ENCODE results near the gene BRD9.
"Not testable (repeated sequence)": the region's sequence is repeated elsewhere in the genome, so short reads cannot be mapped to it uniquely, and the experiment has no call there.

DNA sequence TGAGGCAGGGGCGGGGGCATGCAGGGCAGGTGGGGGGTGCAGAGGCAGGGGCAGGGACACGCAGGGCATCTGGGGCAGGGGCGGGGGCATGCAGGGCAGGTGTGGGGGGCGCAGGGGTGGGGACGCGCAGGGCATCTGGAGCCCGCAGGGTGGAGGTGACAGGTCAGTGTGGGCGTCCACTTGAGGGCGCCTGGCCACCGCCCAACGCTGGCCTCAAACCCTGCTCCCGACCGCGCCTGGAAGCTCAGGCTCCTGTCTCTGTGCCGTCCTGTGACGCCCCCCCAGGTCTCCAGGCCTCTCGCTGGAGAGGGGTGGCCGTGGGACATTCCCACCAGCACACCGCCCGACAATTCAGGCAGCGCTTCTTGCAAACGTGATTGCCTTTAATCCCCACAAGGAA is 48.7 kb downstream of the BRD9 start:
- TF ChIP-seq, protein P1, sequence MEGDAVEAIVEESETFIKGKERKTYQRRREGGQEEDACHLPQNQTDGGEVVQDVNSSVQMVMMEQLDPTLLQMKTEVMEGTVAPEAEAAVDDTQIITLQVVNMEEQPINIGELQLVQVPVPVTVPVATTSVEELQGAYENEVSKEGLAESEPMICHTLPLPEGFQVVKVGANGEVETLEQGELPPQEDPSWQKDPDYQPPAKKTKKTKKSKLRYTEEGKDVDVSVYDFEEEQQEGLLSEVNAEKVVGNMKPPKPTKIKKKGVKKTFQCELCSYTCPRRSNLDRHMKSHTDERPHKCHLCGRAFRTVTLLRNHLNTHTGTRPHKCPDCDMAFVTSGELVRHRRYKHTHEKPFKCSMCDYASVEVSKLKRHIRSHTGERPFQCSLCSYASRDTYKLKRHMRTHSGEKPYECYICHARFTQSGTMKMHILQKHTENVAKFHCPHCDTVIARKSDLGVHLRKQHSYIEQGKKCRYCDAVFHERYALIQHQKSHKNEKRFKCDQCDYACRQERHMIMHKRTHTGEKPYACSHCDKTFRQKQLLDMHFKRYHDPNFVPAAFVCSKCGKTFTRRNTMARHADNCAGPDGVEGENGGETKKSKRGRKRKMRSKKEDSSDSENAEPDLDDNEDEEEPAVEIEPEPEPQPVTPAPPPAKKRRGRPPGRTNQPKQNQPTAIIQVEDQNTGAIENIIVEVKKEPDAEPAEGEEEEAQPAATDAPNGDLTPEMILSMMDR (IDR thresholded peaks at IDR 0.05; ENCODE audit: extremely low read depth in 1 of 2, insufficient read depth in 1 of 2, low read depth in 1 of 2, low read length in 2 of 2), result not testable (repeated sequence)
- TF ChIP-seq, protein P2, sequence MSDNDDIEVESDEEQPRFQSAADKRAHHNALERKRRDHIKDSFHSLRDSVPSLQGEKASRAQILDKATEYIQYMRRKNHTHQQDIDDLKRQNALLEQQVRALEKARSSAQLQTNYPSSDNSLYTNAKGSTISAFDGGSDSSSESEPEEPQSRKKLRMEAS (IDR thresholded peaks at IDR 0.05; ENCODE audit: insufficient read depth, insufficient read length), result not testable (repeated sequence)
- not testable (repeated sequence) for TF ChIP-seq POLR2A (IDR thresholded peaks at IDR 0.05; ENCODE audit: low read depth, low read length); EZH2 (IDR thresholded peaks at IDR 0.05; ENCODE audit: borderline replicate concordance, low read depth, low read length, severe bottlenecking); POLR2AphosphoS5 (IDR thresholded peaks at IDR 0.05; ENCODE audit: insufficient read depth, low read depth, low read length); MYC (IDR thresholded peaks at IDR 0.05; ENCODE audit: low read depth, low read length); FOS (IDR thresholded peaks at IDR 0.05; ENCODE audit: borderline replicate concordance, insufficient read depth, low read length)

All from endothelial cell of umbilical vein (primary cell).